Esophagus squamous epithelium (tissue), 4 donors: ENCODE measurements around the gene THEM4.

ENCODE experiments used
- CTCF ChIP-seq, 6 experiments: fragments of 450-650 bp in 4 of 6; fragments of 200-600 bp in 2 of 6; sonication (generic) in 2 of 6; IDR thresholded peaks; one replicate each; pipeline ENCODE4 v1.5.1; 2016 to 2019; ENCODE audit warnings: antibody characterized with exemption in 6 of 6, mild to moderate bottlenecking in 4 of 6, moderate library complexity in 4 of 6
- POLR2A ChIP-seq, 4 donors: fragments of 450-650 bp; IDR thresholded peaks; one replicate each; pipeline ENCODE4 v1.6.1; 2017; ENCODE audit warnings: antibody characterized with exemption in 4 of 4, mild to moderate bottlenecking in 4 of 4, moderate library complexity in 3 of 4

GRCh38 chr1:151952811-151953210 lies 43.5 kb upstream of the THEM4 start:
- TF ChIP-seq CTCF (IDR thresholded peaks at IDR 0.05) (no peak), POLR2A (IDR thresholded peaks at IDR 0.05) (no peak)
